Activated CD4-positive, alpha-beta T cell treated with anti-CD3 and anti-CD28 coated beads for 48 hours (primary cell): ENCODE measurements around the gene SUV39H2.
"Not testable (repeated sequence)": the region's sequence is repeated elsewhere in the genome, so short reads cannot be mapped to it uniquely, and the experiment has no call there.

ENCODE experiments used
- DNase-seq: peaks from one replicate; pipeline ENCODE4 v3.0.0-alpha.2; 2020

SUV39H2 gene

GRCh38 chr10:14942147-14942949 lies 63.7 kb downstream of the SUV39H2 start:
- DNase-seq: not testable (repeated sequence)

- DNase-seq: not testable (repeated sequence)
Measured at GRCh38 chr10:14942950-14943338, 64.3 kb downstream of the SUV39H2 start.

- no peak for DNase-seq
Measured at GRCh38 chr10:14945108-14945507, 66.4 kb downstream of the SUV39H2 start.

GRCh38 chr10:14947268-14947667 lies 68.6 kb downstream of the SUV39H2 start:
- DNase-seq: no peak

GRCh38 chr10:14949291-14949690 lies 70.6 kb downstream of the SUV39H2 start:
- DNase-seq: no peak

- no peak for DNase-seq
Measured at GRCh38 chr10:14952851-14953423, 74.3 kb downstream of the SUV39H2 start.

GRCh38 chr10:14953424-14954000 lies 74.8 kb downstream of the SUV39H2 start:
- DNase-seq: no peak
